Femur (tissue), 1 donor: ENCODE data around the gene ITGB6.
"Not testable (repeated sequence)": the region's sequence is repeated elsewhere in the genome, so short reads cannot be mapped to it uniquely, and the experiment has no call there.

Source experiments
- DNase-seq: peaks from one replicate; pipeline ENCODE4 v3.0.0-alpha.2; 2017

Gene ITGB6

GRCh38 chr2:160180172-160180571 lies 19.9 kb downstream of the ITGB6 start:
- DNase-seq: no peak

GRCh38 chr2:160175169-160176134 lies 24.6 kb downstream of the ITGB6 start:
- DNase-seq: no peak

GRCh38 chr2:160174322-160174721 lies 25.8 kb downstream of the ITGB6 start:
- DNase-seq: no peak

- DNase-seq: no peak
These were observed 30.1 kb downstream of the ITGB6 start for GRCh38 chr2:160169988-160170387.

GRCh38 chr2:160169471-160169870 lies 30.6 kb downstream of the ITGB6 start:
- no peak for DNase-seq

- DNase-seq: no peak
These were observed 31.2 kb downstream of the ITGB6 start for GRCh38 chr2:160168878-160169277.

- DNase-seq: no peak
These were observed 32.9 kb downstream of the ITGB6 start for GRCh38 chr2:160167089-160167740.

- DNase-seq: no peak
These were observed 34.1 kb downstream of the ITGB6 start for GRCh38 chr2:160165996-160166395.

- DNase-seq: no peak
These were observed 35.0 kb downstream of the ITGB6 start for GRCh38 chr2:160165081-160165480.

GRCh38 chr2:160157861-160158829 lies 41.9 kb downstream of the ITGB6 start:
- no peak for DNase-seq

- DNase-seq: no peak
These were observed 43.4 kb downstream of the ITGB6 start for GRCh38 chr2:160156665-160157064.

GRCh38 chr2:160156100-160156499 lies 44.0 kb downstream of the ITGB6 start:
- no peak for DNase-seq

GRCh38 chr2:160148419-160148818 lies 51.7 kb downstream of the ITGB6 start:
- DNase-seq: not testable (repeated sequence)

GRCh38 chr2:160145471-160145870 lies 54.6 kb downstream of the ITGB6 start:
- no peak for DNase-seq

- DNase-seq: no peak
These were observed 55.6 kb downstream of the ITGB6 start for GRCh38 chr2:160144280-160144990.

GRCh38 chr2:160142472-160142871 lies 57.6 kb downstream of the ITGB6 start:
- no peak for DNase-seq

- no peak for DNase-seq
These were observed 58.2 kb downstream of the ITGB6 start for GRCh38 chr2:160141912-160142311.

- DNase-seq: no peak
These were observed 58.7 kb downstream of the ITGB6 start for GRCh38 chr2:160141419-160141818.

GRCh38 chr2:160140471-160140870 lies 59.6 kb downstream of the ITGB6 start:
- DNase-seq: no peak

- DNase-seq: no peak
These were observed 60.1 kb downstream of the ITGB6 start for GRCh38 chr2:160139991-160140390.

- DNase-seq: no peak
These were observed 60.7 kb downstream of the ITGB6 start for GRCh38 chr2:160139350-160139749.

GRCh38 chr2:160138406-160138805 lies 61.7 kb downstream of the ITGB6 start:
- DNase-seq: no peak
